Stimulated activated CD8-positive, alpha-beta memory T cell treated with anti-CD3 and anti-CD28 coated beads, Interleukin-4, amount 100 ng/mL, for 48 hours (primary cell): Measurements from ENCODE around the gene BRAT1.
A peak's percentile ranks its signal among the peaks of the same experiment; 100 is the strongest.

Experiments used
- DNase-seq: peaks from one replicate; pipeline ENCODE4 v3.0.0-alpha.2; 2020

BRAT1 gene

GRCh38 chr7:2509298-2509906 is 45.9 kb downstream of the BRAT1 start:
- DNase-seq: no peak

GRCh38 chr7:2508327-2509215 is 46.8 kb downstream of the BRAT1 start:
- peak; percentile 74 for DNase-seq

GRCh38 chr7:2507917-2508306 is 47.4 kb downstream of the BRAT1 start:
- no peak for DNase-seq

- DNase-seq: no peak
These were observed 48.0 kb downstream of the BRAT1 start for GRCh38 chr7:2507208-2507916.

GRCh38 chr7:2505401-2505800 is 49.9 kb downstream of the BRAT1 start:
- DNase-seq: no peak

- DNase-seq: no peak
These were observed 50.4 kb downstream of the BRAT1 start for GRCh38 chr7:2504889-2505375.

- no peak for DNase-seq
These were observed 51.0 kb downstream of the BRAT1 start for GRCh38 chr7:2504128-2504888.

GRCh38 chr7:2503056-2503941 is 52.0 kb downstream of the BRAT1 start:
- DNase-seq: no peak

- no peak for DNase-seq
These were observed 52.7 kb downstream of the BRAT1 start for GRCh38 chr7:2502647-2502966.

- no peak for DNase-seq
These were observed 53.2 kb downstream of the BRAT1 start for GRCh38 chr7:2501947-2502646.

GRCh38 chr7:2500701-2501100 is 54.6 kb downstream of the BRAT1 start:
- no peak for DNase-seq

- no peak for DNase-seq
These were observed 55.4 kb downstream of the BRAT1 start for GRCh38 chr7:2499719-2500430.

GRCh38 chr7:2499181-2499580 is 56.1 kb downstream of the BRAT1 start:
- DNase-seq: no peak

GRCh38 chr7:2498708-2499107 is 56.6 kb downstream of the BRAT1 start:
- DNase-seq: no peak

GRCh38 chr7:2497500-2498336 is 57.6 kb downstream of the BRAT1 start:
- DNase-seq: no peak

- DNase-seq: no peak
These were observed 58.3 kb downstream of the BRAT1 start for GRCh38 chr7:2497065-2497464.

- DNase-seq: no peak
These were observed 58.9 kb downstream of the BRAT1 start for GRCh38 chr7:2496375-2496774.

- no peak for DNase-seq
These were observed 59.7 kb downstream of the BRAT1 start for GRCh38 chr7:2495418-2496299.
